Fibroblast of skin of left biceps (primary cell): Measurements from ENCODE around the gene RFESD.
"Not testable (repeated sequence)": the region's sequence is repeated elsewhere in the genome, so short reads cannot be mapped to it uniquely, and the experiment has no call there.

Experiments
- DNase-seq, 2 experiments: peaks; one replicate each; pipeline ENCODE4 v3.0.0-alpha.2; 2013; ENCODE audit warnings: low read depth in 2 of 2

The RFESD gene

DNA sequence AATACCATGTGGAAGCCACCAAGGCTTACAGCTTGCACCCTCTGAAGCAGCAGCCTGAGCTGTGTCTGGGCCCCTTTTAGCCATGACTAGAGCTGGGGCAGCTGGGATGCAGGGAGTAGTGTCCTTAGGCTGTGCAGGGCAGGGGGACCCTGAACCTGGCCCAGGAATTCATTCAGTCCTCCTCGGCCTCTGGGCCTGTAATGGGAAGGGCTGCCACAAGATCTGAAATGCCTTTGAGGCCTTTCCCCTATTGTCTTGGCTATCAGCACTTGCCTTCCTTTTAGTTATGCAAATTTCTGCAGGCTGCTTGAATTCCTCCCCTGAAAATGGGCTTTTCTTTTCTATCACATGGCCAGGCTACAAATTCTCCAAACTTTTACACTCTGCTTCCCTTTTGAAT is 17.6 kb upstream of the RFESD start:
- no peak for DNase-seq

DNA sequence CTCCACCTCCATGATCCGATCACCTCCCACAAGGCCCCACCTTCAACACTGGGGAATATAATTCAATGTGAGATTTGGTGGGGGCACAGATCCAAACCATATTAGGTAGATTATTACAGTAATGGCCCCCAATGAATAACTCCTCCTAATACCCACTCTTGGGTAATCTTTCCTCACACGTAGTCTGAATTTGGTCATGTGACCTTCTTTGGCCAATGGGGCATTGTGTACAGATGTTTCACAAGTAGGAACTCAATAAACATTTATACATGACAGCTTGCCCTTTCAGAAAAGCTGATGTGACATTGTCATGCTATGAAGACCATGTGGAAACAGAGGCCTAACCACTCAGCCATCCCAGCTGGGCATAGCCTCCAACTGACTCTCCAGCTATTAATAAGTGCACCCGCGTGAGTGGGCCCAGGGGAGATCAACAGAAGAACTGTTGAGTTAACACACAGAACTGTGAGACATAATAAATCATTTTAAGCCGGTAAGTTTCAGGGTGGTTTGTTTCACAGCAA is 16.1 kb upstream of the RFESD start:
- DNase-seq: no peak

DNA sequence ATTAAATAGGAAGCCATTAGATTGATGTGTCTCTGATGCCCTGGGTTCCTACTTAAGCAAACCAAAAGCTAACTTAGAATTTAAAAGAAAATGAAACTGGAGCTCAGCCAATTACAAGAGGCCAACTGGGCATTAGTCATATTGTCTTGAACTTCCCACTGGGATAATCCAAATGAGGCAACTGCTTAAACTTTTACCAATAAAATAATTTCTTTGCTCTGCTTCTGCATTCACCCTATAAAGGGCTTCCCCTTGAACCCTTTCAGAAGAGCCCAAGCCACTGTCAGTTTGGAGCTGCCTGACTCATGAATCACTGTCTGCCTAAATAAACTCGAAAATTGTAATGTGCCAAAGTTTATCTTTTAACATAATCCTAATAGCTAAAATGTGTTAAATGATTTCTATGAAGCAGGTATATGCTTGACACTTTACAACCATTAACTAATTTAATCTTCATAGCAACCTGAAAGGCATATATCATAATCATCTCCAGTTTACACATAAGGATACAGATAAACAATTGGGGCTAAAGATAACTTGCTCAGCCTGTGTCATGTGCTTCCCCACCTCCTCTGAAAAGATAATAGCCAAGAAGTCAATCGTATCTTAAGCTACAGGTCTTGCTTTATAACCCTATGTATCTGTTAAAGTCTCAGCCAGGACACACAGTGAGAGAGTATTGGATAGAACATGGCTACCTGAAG is 15.2 kb upstream of the RFESD start:
- no peak for DNase-seq

DNA sequence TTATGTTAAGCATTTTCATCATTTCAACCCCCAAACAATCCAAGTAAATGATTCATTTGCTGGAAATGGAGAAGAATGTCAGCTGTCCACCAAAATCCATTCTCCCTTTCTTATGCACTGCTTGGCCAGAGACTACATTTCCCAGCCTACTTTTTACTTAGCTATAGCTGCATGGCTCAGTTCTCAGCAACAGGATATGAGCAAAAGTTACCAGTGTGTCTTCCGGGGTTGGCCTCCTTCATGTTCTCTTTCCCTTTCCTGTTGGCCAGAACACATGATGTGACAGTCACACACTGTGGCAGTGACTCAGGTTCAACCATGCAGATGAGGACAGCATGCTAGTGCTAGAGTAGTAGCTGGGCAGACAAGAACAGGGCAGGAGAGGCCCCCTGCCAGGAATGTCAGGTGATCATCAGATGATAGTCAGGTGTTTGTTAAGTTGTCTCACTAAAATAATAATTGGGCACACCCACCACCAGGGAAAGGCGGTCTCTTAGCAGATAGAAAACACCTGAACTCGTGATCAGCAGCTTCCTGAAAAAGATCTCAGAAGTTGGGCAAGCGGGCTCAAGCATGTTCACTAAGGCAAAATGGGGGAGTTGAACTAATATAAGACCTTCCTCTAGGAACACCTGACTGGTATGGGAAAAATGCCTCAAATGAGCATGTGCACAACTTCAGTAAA is 14.4 kb upstream of the RFESD start:
- DNase-seq: no peak

DNA sequence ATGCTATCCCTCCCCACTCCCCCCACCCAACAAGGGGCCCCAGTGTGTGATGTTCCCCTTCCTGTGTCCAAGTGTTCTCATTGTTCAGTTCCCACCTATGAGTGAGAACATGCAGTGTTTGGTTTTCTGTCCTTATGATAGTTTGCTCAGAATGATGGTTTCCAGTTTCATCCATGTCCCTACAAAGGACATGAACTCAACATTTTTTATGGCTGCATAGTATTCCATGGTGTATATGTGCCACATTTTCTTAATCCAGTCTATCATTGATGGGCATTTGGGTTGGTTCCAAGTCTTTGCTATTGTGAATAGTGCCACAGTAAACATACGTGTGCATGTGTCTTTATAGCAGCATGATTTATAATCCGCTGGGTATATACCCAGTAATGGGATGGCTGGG is 13.6 kb upstream of the RFESD start:
- not testable (repeated sequence) for DNase-seq

DNA sequence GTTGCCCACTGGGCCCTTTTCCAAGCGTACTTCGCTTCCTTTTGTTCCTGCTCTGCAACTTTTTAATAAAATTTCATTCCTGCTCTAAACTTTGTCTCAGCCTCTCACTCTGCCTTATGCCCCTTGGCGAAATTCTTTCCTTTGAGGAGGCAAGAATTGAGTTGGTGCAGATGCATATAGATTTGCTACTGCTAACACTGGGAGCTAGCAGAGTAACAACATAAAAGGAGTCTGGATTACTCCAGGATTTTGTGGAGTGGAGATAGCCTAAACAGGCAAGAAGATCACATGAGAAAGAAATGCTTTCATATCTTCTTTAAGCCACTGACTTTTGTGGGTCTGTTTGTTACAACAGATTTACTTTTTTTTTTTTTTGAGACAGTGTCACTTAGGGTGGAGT is 12.9 kb upstream of the RFESD start:
- no peak for DNase-seq

DNA sequence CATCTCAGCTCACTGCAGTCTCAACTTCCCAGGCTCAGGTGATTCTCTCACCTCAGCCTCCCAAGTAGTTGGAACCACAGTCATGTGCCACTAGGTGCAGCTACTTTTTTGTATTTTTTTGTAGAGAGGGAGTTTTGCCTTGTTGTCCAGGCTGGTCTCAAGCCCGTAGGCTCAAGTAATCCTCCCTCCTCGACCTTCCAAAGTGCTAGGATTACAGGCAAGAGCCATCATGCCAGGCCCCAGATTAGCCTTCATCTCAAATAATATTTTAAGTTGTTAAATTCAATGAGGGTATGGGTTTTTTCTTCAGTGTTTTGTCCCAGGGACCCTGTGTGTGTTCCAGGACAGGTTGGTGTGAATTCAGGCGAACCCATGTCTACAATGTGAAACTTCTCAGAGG is 12.5 kb upstream of the RFESD start:
- no peak for DNase-seq

DNA sequence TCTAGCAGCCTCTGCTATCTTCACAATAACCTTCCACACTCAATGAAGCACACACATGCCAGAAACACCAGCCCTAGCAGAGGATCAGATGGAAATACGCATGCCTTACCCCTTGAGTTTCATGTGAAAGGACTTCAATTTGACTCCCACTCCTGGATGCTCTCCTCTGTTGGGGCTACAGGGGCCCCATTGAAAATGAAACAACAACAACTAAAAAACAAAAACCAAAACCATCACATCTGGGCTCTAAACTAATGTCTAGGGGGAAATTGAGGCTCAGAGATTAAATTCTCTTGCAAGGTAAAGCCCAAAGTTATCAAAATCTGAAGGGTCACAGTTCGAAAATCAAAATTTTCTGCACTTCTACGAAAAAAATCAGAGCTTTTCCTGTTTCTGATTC is 7.9 kb upstream of the RFESD start:
- DNase-seq: no peak

DNA sequence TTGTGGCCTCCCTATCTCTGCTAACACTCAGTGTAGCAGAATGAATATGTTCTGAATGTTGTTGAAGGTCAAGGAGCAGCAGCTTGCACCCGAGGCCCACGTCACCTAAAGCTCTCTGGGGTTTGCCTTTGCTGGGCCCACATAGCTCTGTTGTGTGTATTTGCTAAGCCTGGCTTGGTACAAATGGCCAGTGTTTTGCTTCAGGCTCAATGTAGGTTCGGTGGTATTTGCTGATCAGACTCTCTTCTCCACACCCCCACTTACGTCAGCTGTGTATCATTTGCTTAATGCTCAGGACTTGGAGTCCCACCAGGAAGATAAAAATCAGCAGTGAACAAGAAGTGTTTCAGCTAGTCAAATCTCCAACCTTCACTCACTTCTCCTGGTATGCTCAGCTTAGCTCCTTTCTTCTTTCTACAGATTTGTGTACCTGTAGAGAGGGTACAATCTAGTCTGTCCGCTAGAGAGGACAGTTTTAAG is 4.8 kb upstream of the RFESD start:
- no peak for DNase-seq

DNA sequence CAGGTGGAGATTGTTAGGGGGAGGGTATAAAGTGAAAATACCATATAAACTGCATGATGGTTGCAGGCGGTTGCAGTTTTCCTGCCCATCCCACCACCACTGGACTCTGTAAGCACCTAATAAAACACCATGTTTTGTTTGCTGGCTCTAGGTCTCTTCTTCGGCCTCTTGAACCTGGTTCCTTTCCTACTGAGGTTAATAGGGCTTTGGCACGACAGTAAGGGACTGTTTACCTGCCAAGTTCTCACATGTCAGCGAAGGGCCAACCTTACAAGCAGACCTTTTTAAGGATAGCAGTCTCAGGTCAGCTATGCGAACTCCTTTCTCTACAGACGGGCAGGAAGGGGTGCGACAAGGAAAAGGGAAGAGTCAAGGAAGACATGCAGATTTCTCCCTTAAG is 3.4 kb upstream of the RFESD start:
- DNase-seq: no peak

DNA sequence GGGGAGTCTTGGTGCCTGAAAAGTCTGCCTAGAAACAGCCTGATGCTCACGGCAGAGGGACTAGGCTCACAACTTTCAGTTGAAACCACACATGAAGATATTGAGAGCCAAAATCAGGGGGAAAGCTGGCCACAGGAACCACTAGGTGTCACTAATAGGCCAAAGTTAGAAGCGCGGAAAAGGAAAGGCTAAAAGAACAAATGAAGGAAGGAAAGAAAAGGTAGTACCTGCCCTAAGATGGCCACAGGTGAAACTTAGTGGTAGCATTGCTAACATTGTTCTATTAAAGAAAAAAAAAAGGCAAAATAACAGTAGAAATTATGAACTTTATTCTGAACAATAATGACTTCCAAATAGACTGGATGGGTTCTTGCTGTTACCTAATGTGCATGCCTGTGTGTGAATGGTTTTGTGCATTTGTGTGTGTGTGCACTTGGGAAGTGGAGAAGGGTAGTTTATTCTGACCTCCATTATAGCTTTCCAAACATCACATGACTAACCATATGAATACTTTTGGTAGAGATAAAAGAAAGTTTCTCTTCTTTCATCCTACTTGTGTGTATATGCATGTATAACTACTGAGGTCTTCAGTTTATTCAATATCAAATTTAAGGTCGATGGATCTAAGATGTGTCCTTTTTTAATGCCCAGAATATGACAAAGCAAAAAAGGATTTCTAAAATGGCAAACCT is 2.1 kb upstream of the RFESD start:
- DNase-seq: no peak

DNA sequence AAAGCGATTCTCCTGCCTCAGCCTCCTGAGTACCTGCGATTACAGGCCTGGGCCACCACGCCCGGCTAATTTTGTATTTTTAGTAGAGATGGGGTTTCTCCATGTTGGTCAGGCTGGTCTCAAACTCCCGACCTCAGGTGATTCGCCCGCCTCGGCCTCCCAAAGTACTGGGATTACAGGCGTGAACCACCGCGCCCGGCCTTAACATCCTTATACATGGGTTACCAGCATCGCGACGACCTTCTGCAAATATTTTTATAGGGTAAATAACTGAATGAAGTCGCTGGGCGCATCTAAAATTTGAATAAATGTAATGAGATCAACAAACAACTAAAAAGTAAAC is 380 bp upstream of the RFESD start:
- DNase-seq: not testable (repeated sequence)

DNA sequence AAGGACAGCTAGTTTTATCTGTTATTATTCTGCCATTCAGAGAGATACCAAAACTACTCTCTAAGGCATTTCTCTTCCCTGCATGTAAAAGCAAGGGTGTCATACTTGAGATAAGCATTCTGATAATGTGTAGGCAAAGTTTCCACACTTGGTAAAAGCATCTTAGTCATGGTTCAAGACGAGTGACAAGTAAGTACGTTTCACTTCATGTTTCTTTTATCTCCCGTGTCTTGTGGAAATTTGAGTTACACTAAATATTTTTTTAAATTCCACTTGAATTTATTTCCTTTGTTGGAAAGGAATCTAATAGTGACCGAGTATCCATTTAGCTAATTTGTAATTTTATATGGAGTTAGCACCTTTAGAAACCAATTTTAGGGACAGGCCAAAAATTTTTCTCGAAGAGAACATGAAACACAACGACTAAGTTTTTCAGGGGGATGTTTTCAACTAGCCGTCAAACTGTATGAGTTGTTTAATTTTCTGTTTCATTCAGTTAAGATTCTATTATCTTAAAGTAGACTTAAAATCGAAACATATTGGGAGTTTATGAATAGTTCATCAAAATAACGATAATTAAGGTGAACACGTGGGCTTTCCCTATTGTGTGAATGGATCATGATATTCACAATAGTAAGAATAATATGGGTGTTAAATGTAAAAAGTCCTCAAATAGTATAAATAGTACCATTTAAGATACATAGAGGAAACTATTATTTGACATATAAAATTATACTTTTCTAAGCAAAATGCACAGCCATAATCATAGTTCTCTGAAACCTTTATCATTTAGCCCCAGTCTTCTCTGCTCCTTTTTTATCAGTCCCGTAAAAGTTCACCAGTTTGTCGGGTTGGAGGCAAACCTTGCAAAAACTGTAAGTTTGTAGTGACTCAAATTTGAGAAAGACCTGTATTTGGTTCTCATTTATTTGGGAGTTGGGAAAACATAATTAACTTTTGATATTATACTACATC is 1.6 kb downstream of the RFESD start:
- DNase-seq: no peak

DNA sequence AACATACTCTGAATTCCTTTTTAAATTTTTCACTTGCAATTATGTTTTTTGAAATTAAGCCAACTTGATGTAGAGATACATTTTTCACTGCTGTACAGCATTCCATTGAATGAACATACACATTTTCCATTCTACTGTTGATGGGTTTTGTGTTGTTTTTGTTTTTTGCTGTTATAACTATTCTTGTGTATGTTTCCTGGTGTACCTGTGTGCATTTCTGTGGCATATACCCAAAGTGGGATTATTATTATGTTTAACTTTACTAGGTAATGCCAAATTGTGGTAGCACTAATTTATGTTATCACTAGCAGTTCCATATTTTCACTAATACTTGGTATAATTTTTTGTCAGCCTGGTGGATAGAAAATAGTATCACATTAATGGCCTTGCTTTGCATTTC is 2.7 kb downstream of the RFESD start:
- DNase-seq: no peak

DNA sequence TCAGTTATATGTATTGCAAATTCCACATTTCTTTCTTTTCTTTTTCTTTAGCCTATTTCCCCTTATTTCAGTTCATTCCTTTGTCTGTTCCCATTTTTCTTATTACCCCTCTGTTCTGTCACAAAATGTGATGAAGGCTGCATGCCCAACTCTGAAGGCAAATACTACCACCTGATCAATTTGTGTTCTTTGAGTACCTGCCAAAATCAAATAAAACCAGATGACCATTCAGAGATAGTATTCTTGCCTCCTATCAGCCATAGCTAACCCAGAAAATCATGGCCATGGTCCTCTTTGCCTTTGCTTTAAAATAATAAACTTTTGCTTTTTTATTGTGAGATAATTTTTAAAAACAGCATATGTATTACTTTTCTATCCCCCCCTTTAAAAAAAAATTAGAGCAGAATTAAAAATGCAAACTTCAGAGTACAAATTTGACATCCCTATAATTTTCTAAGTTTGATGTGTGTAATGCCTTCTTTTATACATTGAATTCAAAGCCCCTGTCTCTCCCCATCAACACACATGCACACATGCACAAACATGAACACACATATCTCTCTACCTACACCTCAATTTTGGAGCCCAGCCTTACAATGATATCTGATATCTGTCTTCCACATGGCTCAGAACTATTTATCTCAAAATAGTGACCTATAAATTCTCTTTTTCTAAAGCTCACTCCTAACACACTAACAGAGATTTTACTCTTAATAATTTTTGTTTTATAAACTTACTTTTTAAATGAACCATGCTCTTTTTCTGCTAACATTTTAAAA is 3.5 kb downstream of the RFESD start:
- no peak for DNase-seq

DNA sequence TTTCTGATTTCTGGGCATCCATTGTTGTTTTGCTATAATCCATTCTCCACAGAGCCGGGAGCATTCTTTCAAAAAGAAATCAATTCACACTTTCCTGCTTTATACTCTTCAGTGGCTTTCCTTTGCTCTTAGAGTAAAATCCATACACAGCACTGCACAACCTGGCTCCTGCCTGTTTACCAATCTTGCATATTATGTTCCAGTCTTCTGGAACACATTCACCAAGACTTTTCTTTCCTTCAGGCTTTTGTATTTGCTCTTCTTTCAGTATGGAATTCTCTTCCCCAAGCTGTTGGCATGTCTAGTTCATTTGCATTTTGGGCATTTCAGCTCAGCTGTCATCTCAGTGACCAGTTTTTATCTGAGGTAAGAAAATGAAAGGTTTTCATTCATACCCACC is 6.3 kb downstream of the RFESD start:
- DNase-seq: no peak

DNA sequence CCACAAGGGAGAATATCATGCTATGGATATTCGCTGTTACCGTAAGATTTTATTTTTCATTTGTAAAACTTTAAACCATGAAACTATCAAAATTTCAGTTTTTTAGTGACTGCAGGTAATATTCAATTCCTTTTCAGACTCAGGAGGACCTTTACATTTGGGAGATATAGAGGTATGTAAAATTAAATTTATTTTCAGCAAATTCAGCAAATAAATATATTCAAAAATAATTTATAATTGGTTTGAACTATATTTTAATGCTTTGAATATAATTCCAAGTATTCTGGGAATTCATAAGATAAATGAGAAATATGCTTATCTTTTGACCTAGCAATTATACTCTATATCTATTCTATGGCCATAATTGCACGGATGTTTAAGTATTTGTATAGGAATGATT is 7.6 kb downstream of the RFESD start:
- DNase-seq: no peak

DNA sequence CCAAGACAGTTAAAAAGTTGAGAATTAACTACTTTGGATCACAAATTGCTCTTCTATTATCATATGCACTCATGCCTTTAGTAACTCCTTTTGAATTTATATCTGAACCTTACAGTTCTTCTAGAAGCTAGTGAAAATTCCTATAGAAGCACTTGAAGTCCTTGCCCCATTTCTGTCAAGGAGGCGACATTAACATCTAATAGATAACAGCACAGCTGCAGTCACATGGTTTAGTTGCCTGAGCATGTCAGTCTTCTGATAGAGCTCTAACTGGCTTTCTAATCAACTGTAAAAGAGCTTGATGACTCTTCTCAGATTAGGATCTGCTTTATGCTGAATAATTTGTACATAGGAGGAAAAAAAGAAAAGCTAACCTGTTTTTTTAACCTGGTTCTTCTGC is 9.0 kb downstream of the RFESD start:
- DNase-seq: no peak

DNA sequence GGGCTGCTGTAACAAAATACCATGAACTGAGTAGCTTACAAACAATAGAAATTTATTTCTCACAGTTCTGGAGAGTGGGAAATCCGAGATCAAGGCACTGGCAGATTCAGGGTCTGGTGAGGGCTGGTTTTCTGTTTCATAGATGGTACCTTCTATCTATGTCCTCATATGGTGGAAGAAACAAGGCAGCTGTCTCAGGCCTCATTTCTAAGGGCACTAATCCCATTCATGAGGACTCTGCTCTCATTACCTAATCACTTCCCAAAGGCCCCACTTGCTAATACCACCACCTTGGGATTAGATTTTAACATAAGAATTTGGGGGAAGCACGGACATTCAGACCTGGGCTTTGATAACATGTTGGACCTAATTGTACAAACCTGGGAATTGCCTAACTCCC is 13.5 kb downstream of the RFESD start:
- no peak for DNase-seq

DNA sequence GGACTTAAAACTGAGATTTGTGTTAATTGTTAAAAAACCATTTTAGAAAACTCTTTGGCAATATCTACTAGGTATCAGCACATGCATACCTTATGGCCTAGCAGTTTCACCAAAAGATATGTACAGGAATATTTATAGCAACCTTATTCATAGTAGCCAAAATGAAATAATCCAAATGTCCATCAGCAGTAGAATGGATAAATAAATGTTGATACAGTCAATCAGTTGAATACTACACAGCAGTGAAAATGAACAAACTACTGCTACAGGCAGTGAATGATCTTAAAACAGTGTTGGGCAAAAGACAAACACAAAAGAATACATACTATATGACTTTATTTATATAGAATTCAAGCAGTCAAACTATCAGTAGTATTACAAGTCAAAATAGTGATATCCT is 16.4 kb downstream of the RFESD start:
- DNase-seq: no peak

DNA sequence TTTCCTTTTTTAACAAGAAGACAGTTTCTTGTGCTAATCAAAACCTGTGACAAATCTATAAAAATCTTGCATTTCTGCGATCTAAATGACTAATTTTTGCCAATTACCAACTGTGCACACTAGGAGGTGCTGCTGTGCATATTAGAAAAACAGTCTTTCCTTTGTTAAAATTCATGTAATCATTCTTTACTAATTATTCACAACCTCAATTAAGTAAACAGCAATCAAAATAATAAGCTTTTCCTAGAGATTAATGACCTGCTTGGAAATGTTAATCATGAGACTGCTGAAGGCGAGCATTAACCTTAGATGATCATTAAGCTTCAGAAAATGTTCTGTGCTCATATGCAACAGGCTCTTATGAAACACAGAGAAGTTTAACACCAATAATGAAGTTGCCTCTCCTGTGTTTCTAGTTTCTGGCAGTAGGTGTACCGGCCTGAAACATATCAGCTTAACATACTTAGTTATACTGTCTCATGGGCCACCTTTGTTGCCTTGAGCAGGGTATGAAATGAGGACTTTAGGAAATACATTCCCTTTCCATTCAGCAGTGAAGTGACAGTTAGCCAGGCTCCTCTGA is 17.7 kb downstream of the RFESD start:
- no peak for DNase-seq
